ENCODE measurements around the gene FOXP1. TPM values are rescaled to one million over a fixed set of nuclear protein-coding genes. Genes with fewer than 3 reads are reported as not detected.

The FOXP1 gene
- total RNA-seq, 1 experiment from 2014 or later: 75.3 TPM

DNA sequence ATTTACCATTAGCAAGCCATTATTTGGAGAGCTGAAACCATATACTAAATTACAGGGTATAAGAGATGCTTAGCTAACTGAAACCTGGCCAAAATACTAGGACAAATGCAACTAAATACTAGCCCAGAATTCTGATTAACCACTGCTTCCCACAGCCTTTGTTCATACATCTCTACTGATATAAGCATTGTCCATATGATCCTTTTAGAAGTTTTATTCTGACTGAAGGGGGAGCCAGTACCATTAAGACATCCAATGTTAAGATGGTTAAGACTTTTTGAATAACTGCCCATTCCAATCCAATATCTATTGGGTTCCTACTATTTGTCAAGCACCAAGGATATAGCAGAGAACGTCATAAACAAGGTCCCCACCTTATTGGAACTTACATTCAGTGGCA lies 421.3 kb downstream of the FOXP1 start:
- Histone ChIP-seq H3K4me2 (ENCODE audit: insufficient read depth, insufficient read length, low read length) (no peak overlapping the region), H4K8ac (replicated peaks; ENCODE audit: insufficient read length, low read depth, low read length) (no peak overlapping the region), H2BK5ac (ENCODE audit: insufficient read length, low read length) (no peak overlapping the region), H3K9me3 (ENCODE audit: control insufficient read depth, low read depth, low read length) (no peaks in the 10 kb centered on the region), H3K27ac (ENCODE audit: insufficient read length, low read depth, low read length) (no peak overlapping the region), H3K23me2 (ENCODE audit: insufficient read length, low read depth, low read length, poor library complexity, severe bottlenecking) (no peaks in the 10 kb centered on the region), H3K27me3 (ENCODE audit: insufficient read depth, low read length) (no peaks in the 10 kb centered on the region), H4K20me1 (ENCODE audit: control insufficient read depth, insufficient read depth, insufficient read length) (no peaks in the 10 kb centered on the region), H3K79me2 (ENCODE audit: insufficient read depth, low read length) (no peaks in the 10 kb centered on the region), H3K9ac (ENCODE audit: extremely low read depth, insufficient read length, low read length) (no peak overlapping the region), H3K79me1 (ENCODE audit: insufficient read depth, low read depth, low read length, poor library complexity, severe bottlenecking) (no peaks in the 10 kb centered on the region), H2BK120ac (ENCODE audit: low read depth, low read length, poor library complexity, severe bottlenecking) (no peak overlapping the region), H3K23ac (ENCODE audit: insufficient read length, low read depth, low read length) (no peak overlapping the region), H2AFZ (ENCODE audit: low read length) (no peak overlapping the region), H3K14ac (ENCODE audit: insufficient read depth, low read length) (no peak overlapping the region), H3T11ph (ENCODE audit: low read length) (no peak overlapping the region), H2BK15ac (ENCODE audit: low read depth, low read length) (no peak overlapping the region), H2BK12ac (ENCODE audit: insufficient read length, low read depth, low read length) (no peak overlapping the region), H3K18ac (ENCODE audit: insufficient read length, low read depth, low read length) (no peak overlapping the region), H3K56ac (ENCODE audit: insufficient read length, low read depth, low read length) (no peak overlapping the region), H2BK20ac (ENCODE audit: low read depth, low read length, poor library complexity, severe bottlenecking) (no peak overlapping the region), H3K4me1 (ENCODE audit: insufficient read depth, low read length) (peaks cover 10% of the 10 kb centered on the region), H2AK5ac (ENCODE audit: insufficient read length, low read length) (no peak overlapping the region), H4K5ac (ENCODE audit: insufficient read length, low read depth, low read length) (no peak overlapping the region), H4K91ac (ENCODE audit: insufficient read length, low read depth, low read length) (no peak overlapping the region), H3K4ac (ENCODE audit: low read depth, low read length) (no peak overlapping the region)
- peaks cover 13 to 23% (median 14%) of the 10 kb centered on the region in 3 experiments; a peak in 6 of 7 replicates for H3K36me3 Mint-ChIP-seq (ENCODE audit: insufficient read depth in 1 of 3, low read depth in 3 of 3)
- no peaks in the 10 kb centered on the region for H3K27me3 Mint-ChIP-seq (ENCODE audit: low read depth)
- no peak overlapping the region for H3K4me3 Mint-ChIP-seq
- H3K4me1 Mint-ChIP-seq: peaks cover 34 to 36% of the 10 kb centered on the region in 2 experiments
- peaks cover 0 to 8% of the 10 kb centered on the region in 2 experiments; a peak in 3 of 5 replicates for H3K9me3 Mint-ChIP-seq
- no CpG with 5 or more reads among the region's 1 CpG for WGBS (ENCODE audit: extremely low coverage, insufficient read length, low lambda C conversion rate)
- no peak for DNase-seq
- TF ChIP-seq, protein P1, sequence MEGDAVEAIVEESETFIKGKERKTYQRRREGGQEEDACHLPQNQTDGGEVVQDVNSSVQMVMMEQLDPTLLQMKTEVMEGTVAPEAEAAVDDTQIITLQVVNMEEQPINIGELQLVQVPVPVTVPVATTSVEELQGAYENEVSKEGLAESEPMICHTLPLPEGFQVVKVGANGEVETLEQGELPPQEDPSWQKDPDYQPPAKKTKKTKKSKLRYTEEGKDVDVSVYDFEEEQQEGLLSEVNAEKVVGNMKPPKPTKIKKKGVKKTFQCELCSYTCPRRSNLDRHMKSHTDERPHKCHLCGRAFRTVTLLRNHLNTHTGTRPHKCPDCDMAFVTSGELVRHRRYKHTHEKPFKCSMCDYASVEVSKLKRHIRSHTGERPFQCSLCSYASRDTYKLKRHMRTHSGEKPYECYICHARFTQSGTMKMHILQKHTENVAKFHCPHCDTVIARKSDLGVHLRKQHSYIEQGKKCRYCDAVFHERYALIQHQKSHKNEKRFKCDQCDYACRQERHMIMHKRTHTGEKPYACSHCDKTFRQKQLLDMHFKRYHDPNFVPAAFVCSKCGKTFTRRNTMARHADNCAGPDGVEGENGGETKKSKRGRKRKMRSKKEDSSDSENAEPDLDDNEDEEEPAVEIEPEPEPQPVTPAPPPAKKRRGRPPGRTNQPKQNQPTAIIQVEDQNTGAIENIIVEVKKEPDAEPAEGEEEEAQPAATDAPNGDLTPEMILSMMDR (conservative IDR thresholded peaks at IDR 0.05): no peak
- H3K27ac Mint-ChIP-seq: no peak overlapping the region

Measured in H9 (cell line).